Measurements from ENCODE around the gene PDSS2.

GRCh38 chr6:107488174-107488874, 29.0 kb upstream of the PDSS2 start:
- TF ChIP-seq CTCF (IDR thresholded peaks at IDR 0.05) (no peak), POLR2A (IDR thresholded peaks at IDR 0.05) (no peak)
